Stimulated activated CD4-positive, alpha-beta T cell treated with anti-CD3 and anti-CD28 coated beads, Interleukin-12 subunit alpha, Interleukin-12 subunit beta, amount 100 ng/mL, for 48 hours (primary cell): ENCODE measurements around the gene VASH2.

Experiments
- DNase-seq, 3 donors: peaks; one replicate each; pipeline ENCODE4 v3.0.0-alpha.2; 2020; ENCODE audit warnings: low read depth in 2 of 3, low spot score in 1 of 3

Gene VASH2

DNA sequence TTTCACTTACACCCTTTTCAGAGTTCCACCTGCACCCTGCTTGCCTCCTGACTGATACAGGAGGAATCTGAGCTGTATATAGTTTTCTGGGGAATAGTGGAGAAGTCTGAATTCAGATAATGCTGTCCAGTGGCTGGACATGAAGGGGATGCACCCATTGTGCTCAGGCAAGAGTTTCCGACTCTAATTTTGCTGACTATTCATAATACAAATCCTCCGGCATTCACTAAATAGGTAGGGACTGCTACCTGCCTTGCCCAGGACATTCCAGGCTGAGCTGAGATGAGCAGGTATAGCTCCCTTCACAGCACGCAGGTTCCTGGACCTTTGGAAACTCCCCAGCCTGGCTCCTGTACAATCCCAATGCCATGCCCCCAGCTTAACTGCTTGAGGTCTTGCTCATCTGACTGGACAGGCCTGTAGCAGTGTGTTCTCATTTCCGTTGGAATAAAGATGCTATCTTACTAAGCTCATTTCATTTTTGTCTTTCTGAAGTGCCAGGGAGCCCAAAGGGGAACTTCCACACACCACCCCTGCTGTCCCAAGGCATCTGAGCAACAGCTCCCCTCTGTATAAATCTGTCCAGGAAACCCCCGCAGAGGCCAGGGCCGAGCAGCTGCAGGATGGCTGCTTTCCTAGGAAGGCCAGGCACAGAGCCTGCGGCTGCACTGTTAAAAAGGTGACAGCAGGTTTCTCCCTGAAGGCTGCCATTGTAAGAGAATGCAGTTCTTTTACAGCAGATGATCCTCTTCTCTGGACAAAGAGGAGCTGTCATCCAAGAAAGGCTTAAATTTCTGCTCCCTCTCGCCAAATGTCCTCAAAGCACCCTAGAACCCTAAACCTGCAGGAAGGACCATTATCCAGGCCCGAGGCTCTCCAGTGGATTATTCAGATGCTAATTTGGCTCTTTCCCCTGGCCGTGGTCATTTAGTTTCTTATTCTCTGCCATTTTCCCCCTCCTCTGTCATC lies 21.7 kb upstream of the VASH2 start:
- DNase-seq = no peak

DNA sequence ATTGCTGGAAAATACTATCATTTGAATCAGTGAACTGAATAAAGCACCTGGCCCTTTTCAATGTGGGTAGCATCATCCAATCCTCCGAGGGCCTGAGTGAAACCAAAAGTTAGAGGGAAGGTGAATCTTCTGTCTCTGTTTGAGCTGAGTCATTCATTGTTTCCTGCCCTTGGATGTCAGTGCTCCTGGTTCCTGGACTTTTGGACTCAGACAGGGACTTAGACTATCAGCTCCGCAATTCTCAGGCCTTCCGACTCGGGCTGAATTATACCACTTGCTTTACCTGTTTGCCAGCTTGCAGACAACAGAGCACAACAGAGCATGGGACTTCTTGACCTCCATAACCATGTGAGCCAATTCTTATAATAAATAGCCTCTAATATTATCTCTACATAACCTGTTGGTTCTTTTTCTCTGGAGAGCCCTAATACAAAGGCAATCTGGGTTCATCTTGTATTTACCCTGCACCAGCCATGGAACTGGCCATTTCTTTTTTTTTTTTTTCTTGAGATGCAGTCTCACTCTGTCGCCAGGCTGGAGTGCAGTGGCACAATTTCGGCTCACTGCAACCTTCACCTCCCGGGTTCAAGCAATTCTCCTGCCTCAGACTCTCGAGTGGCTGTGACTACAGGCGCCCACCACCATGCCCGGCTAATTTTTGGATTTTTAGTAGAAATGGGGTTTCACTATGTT lies 19.2 kb upstream of the VASH2 start:
- DNase-seq = no peak

DNA sequence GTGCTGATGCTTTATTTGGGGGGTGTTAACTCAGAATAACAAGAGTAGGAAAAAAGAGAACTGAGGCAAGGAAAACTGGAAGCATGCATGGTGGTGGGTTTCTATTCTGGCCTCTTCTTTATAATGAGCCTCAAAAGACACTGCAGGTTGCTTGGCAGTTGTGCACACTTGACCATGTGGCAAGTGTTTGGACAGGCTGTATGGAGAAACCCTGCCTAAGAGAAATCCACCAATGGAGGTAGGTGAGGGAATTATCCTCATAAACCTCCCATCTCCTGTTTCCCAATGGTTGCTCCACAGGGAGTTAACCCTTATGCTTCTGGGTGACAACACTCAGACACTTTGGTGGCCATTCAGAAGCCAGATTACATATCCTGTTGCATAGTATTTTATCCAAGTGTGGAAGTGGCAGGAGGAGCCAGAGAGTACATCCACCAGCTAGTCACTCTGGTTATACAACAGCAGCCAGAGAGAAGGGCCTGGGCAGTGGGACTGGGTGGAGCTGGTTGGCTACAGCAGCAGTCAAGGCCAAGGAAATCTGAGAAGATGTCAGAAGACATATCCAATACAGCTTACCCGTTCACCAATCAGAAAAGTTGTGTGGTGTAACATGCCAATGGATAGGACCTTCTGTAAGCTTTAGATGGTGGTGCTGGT lies 16.4 kb upstream of the VASH2 start:
- no peak for DNase-seq

GRCh38 chr1:212935387-212935981 lies 14.9 kb upstream of the VASH2 start:
- no peak for DNase-seq

- no peak for DNase-seq
Observed at GRCh38 chr1:212937034-212937433, 13.3 kb upstream of the VASH2 start.

DNA sequence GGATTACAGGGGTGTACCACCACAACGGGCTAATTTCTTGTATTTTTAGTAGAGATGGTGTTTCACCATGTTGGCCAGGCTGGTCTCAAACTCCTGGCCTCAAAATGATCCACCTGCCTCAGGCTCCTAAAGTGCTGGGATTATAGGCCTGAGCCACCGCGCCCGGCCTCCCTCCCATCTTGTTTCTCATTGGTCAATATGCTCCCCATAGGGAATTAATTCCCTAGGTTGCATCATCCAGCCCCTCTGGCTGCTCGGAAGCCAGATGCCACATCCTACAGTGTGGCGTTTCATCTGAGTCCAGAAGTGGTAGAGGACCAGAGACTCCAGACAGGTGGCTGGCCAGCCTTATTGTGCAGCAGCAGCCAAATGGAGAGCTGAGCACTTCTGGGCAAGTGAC lies 11.5 kb upstream of the VASH2 start:
- no peak for DNase-seq

DNA sequence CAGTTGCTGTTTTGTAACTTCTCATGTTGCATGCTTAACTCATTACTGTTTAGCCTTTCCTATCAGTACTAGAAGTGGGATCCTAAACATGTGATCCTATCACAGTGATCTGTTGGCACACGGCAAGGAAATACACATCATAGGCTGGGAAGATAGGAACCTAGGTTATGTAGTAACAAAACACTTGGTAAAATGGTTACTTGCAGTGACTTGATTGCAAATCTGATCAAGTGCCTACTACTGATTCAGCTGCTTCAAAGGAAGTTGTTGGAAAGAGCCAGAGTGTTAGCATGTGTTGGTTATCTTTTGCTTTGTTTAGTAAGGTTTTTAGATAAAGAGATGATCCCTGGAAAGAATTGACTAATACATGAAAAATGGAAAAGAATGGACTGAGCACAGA lies 8.9 kb upstream of the VASH2 start:
- no peak for DNase-seq

- DNase-seq = no peak
Observed at GRCh38 chr1:212942679-212943392, 7.5 kb upstream of the VASH2 start.

DNA sequence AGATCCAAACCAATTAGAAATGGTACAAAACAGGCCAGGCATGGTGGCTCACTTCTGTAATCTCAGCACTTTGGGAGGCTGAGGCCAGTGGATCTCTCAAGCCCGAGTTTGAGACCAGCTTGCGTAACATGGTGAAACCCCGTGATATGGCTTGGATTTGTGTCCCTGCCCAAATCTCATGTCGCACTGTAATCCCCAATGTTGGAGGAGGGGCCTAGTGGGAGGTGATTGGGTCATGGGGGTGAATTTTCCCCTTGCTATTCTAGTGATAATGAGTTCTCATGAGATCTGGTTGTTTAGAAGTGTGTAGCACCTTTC lies 7.0 kb upstream of the VASH2 start:
- DNase-seq = no peak

DNA sequence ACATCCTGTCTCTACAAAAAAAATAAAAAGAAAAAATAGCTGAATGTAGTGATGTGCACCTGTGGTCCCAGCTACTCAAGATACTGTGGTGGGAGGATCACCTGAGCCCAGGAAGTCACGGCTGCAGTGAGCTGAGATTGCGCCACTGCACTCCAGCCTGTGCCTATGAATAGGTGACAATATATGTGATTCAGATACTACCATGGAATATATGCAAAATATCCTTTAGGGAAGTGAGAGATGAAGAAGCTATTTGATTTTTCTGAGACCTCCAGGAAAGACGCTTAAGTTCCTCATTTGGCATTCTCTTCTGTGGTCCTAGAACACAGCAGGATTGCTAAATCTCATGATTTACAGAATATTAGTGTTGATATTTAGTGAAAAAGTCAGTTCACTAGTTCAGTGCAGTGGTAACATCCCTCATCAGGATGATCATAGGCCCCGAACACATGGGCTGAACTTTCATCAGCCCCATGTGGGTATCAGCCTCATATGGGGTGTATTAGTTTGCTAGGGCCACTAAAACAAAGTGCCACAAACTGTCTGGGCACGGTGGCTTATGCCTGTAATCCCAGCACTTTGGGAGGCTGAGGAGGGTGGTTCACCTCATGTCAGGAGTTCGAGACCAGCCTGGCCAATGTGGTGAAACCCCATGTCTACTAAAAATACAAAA lies 6.0 kb upstream of the VASH2 start:
- no peak for DNase-seq

- no peak for DNase-seq
Observed at GRCh38 chr1:212945056-212945455, 5.3 kb upstream of the VASH2 start.

DNA sequence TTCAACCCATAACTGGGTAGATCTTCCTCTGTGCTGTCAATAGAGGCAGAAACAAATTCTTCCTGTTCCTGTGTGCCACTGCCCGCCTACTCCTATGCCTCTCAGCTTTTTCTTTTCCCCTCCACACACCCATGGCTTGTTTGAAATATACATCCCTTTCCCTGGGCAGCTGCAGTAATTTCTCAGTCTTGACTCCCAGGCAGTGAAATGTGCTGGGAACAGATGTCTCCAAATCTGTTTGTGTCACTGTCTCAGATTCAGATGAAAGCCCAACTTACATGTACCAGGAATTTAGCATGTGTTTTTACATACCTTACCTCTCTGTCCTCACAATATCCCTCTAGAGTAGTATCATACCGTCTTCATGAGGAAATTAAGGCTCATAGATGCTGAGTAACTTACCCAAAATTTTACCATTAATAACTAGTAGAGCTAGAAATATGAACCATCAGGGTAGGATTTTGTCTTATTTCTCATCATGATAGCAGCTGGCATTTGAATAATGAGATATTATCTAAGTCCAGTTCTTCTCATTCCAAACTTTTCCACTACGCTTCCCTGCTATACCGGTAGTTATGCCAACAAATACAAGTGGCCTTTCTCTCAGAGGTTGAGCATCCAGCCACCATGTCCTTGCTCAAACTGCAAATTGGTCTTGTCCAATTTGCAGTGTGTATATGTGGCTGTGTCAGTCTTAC lies 4.7 kb upstream of the VASH2 start:
- no peak for DNase-seq

GRCh38 chr1:212946872-212947271 lies 3.5 kb upstream of the VASH2 start:
- no peak for DNase-seq

- DNase-seq = no peak
Observed at GRCh38 chr1:212949771-212950170, 570 bp upstream of the VASH2 start.

GRCh38 chr1:212951126-212951946 lies 995 bp downstream of the VASH2 start:
- no peak for DNase-seq

DNA sequence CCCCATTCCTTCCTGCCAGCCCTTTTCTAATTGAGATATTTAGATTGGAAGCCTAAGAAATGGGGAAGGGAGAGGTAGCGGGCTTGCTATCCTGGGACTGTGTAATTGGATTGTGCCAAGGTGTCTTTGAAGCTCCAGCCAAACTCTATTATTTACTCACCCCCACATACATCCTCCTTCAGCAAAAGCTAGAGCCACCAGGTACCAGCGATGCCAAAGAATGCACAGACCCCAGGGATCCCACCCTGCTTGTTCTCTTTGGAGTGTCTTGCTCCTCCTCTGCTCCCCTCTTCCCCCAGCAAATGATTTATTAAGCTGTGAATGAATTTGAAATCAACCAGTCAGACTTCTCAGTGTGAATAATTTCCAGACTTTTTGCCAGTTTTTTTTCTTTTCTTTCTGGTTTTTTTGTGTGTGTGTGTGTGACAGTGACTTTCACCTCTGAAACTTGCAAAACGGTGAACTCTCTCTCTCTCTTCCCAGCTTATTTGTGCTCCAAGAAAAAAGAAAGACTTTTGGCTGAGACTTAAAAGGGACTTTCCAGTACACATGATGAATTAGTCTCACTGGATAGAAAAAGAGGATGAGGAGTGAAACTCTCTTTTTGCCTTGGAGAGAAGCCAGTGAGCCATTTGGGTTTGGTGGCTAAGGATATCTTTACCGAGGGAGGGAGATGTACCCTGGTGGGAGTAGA lies 1.8 kb downstream of the VASH2 start:
- DNase-seq = no peak

GRCh38 chr1:212952641-212952976 lies 2.3 kb downstream of the VASH2 start:
- DNase-seq = no peak

DNA sequence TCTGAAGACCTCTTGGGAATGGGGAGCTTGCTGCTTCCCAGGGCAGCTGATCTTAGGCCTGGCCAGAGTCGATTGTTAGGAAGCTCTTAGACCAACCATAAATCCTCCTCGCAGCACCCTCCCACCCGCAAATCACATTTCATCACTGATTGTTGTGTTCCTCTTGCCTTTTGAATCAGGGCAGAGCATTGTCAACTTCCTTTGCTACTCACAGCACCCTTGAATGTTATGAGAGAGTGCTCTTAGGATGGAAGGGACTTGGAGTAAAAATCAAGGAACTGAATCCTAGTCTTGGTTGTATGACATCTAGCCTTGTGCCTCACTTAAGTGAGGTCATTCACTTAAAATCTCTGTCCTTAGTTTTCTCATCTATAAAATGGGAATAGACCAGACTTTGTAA lies 3.0 kb downstream of the VASH2 start:
- no peak for DNase-seq

GRCh38 chr1:212954514-212954913 lies 4.2 kb downstream of the VASH2 start:
- no peak for DNase-seq
